NCI-H2171 treated with DMSO at 0.1 percent for 48 hours (cell line): Measurements from ENCODE around the gene SLC9A6.
"Not testable (repeated sequence)": the region's sequence is repeated elsewhere in the genome, so short reads cannot be mapped to it uniquely, and the experiment has no call there.

Experiments
- DNase-seq: peaks from one replicate; lab custom pipeline; 2025; lab: John Stamatoyannopoulos, UW

Gene SLC9A6

DNA sequence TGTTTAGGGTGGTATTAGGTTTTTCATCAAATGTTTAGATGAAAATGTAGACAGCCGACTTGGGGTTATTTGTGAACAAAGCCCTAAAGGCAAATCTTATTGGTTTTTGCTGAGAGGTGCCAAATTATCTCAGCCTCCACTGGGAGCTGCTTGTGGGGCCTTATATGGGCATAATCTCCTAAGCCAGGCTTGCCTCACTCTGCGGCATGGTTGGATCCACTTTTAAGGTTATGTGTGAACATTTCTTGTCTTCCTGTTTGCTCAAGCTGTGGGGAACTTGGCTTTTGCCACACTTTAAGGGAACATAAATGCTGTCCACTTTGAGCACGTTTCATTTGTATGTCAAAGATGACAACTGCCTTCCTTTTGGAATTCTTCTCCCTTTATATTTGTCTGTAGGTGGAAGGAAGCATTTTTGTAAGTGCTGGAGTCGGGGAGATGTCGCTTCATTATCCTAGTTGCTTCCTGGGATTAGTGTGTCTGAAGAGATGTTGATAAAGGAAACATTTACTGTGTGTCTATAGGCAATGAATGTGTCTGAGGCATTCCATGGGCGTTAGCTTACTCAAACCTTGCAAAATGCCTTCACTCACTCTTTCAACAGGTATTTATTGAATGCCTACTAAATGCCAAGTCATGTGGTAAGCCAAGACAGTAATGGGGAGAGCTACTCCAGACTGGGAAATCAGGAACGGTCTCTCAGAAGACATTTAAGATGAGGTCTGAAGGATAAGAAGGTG, 78.3 kb downstream of the SLC9A6 start:
- DNase-seq: no peak

DNA sequence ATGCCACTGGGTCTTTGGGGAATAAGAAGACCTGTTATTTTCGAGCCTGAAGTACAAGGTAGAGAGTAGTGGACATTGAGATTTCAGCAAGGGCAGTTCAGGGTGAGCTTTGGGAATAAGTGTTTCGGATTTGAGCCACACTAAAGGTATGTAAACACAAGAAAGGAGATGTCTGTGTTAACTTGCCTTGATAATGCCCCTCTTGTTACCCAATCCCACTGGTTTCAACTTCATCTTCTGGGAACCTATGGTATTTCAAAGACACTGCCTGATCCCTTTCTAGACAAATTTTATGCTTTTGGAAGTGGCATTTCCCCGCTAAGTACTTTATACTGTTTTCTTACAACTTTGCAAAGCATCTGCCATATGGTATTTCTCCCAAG, 79.4 kb downstream of the SLC9A6 start:
- no peak for DNase-seq

DNA sequence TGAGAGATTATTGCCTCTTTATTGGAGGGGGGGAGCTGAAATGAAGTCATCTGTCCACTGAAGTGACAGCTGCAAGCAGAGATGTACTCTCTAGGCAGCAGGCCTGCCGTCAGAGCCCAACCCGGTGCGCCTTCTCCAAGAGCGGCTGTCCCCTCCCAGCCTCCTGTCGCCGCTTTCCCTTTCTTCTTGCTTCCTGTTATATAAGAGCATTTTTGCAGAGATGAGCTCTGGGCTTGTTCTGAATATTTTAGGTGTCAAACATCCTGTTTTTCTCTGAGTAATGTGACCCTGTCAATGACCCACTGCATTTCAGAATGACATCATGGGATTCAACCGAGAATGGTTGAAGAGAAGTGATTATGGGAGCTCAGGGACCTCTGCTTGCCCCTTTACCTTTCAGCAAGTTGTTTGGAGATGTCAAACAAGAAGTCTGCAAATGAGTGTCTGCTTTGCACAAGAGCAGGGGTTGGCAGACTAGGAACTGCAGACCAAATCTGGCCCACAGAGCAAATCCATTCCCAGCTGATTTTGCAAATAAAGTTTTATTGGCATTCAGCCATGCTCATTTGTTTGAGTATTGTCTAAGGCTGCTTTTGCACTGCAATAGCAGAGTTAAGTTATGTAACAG, 79.9 kb downstream of the SLC9A6 start:
- DNase-seq: peak; percentile 68

DNA sequence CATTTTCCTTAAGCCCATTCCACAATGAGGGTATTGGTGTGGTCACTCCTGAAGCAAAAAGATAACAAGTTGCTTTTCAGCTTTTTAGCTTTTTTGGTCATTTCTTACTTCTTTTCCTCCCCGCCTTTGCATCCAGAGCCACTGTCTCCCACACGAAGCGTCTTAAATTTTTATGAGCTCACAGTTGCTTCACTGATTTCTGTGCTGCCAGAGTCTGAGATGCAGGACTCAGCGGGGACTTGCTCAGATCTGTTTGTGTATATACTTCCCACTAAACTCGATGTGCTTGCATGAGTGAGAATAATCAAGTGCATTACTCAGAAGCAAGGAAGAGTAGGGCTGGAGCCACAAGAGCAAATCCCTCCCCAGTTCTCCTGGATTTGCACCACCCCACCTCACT, 81.9 kb downstream of the SLC9A6 start:
- no peak for DNase-seq

DNA sequence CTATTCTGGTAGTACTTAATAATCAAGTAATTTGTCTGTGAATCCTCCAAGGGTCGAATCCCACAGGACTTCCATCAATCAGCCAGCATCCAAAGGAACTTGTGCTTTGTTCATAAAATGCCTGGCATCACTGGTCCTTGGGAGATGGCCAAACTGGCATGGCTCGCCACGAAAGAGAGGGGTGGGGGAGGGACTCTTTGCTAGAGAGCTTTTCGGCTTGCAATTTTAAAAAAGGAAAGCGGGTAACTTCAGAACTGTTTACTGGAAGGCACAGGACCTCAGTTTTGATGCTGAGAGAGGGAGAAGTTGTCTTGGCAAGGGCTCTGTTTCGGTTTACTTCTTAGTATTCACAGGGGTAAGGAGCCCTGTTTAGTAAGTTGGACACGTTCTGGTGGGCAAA, 82.7 kb downstream of the SLC9A6 start:
- no peak for DNase-seq

DNA sequence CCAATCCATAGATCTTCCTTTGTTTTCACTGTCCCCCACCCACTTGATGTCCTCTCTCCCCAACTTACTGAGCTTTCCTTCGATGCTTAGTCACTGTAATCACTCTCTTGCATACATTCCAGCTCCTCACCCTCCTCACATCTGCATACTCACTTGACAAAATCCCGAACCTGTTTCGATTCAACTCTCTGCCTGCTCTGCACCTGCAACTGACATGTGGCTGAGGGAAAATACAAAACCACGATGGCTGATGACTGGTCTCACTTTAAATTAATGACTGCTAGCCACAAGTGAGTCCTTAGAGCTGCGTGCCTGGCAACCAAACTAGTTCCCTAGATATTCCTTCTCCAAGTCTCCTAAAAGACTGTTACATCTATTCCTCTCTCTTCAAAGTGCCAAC, 91.7 kb downstream of the SLC9A6 start:
- no peak for DNase-seq

DNA sequence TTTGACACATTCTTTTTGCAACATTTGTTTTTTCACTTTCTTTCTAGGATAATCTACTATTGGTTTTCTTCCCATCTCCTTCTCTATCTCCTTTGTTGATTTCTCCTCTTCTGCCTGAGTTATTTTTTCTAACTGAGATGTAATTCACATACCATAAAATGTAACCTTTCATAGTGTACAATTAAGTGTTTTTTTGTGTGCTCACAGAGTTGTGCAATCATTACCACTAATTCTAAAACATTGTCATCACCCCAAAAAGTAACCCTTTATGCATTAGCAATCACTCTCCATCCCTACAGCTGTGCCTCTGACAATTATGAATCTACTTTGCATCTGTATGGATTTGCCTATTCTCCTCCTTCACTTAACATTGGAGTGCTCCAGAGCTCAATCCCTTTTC, 95.5 kb downstream of the SLC9A6 start:
- no peak for DNase-seq

DNA sequence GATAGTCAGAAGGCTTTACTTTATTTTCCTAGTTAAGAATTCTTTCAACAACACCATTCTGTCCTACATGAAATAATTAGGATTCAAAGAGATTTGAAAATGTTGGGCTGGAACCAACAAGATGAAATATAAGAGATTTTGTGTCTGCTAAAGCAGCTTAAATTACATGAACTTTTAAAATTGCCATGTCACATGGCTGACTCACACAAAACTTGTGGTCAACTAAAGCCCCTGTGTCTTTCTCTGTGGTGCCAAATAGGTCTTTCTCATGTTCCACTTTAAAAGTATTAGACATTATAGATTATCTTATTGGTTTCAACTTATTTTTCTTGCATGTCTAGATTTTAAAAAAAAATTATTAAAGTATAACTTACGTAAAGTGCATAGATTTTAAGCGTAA, 101.3 kb downstream of the SLC9A6 start:
- DNase-seq: no peak

DNA sequence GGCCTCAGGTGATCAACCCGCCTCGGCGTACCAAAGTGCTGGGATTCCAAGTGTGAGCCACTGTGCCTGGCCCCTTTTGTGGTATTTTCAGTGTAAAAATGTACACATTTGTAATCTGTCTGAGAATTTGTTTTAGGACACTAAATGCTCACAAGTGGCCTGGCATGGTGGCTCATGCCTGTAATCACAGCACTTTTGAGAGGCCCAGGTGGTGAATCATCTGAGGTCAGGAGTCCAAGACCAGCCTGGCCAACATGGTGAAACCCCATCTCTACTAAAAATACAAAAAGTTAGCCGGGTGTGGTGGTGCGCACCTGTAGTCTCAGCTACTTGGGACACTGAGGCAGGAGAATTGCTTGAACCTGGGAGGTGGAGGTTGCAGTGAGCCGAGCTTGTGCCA, 106.7 kb downstream of the SLC9A6 start:
- not testable (repeated sequence) for DNase-seq

DNA sequence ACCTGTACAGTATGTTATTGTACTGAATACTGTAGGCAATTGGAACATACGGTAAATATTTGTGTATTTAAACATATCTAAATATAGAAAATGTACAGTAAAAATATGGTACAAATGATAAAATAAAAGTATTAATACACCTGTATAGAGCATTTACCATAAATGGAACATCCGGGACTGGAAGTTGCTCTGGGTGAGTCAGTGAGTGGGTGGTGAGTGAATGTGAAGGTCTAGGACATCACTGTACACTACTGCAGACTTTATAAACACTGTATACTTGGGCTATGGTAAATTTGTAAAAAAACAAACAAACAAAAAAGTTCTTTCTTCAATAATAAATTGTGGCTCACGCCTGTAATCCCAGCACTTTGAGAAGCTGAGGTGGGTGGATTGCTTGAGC, 109.7 kb downstream of the SLC9A6 start:
- no peak for DNase-seq
